HepG2 (cell line): ENCODE data around the gene SRCAP. TPM values are rescaled to one million over a fixed set of nuclear protein-coding genes. Genes with fewer than 3 reads are reported as not detected.

Experiments
- BRD4 ChIP-seq: sonication (generic); formaldehyde crosslinking; IDR thresholded peaks from 2 replicates; pipeline ENCODE4 v1.4.0; 2020; ENCODE audit warnings: missing genetic modification reagents
- HIVEP1 ChIP-seq: sonication (generic); formaldehyde crosslinking; IDR thresholded peaks from 2 replicates; pipeline ENCODE4 v1.4.0; 2020; ENCODE audit warnings: mild to moderate bottlenecking, missing genetic modification reagents
- HNRNPK ChIP-seq: fragments of 200-400 bp; formaldehyde crosslinking; IDR thresholded peaks from 2 replicates; pipeline ENCODE4 v1.6.1; 2018; ENCODE audit warnings: low read length, low read depth, moderate library complexity, mild to moderate bottlenecking; ENCODE audit not compliant: poor library complexity, severe bottlenecking
- HOXD1 ChIP-seq: sonication (generic); formaldehyde crosslinking; IDR thresholded peaks from 2 replicates; pipeline ENCODE4 v1.5.0; 2020; ENCODE audit warnings: missing genetic modification reagents
- NCOA2 ChIP-seq: sonication (generic); formaldehyde crosslinking; IDR thresholded peaks from 2 replicates; pipeline ENCODE4 v1.8.0; 2022; ENCODE audit warnings: inconsistent platforms
- RAD51 ChIP-seq: fragments of 450-650 bp; IDR thresholded peaks from 2 replicates; pipeline ENCODE4 v1.6.1; 2016; ENCODE audit warnings: borderline replicate concordance
- SOX13 ChIP-seq, 3 experiments: fragments of 450-650 bp in 1 of 3; sonication (generic) in 1 of 3; formaldehyde crosslinking in 1 of 3; IDR thresholded peaks in 2 of 3; conservative IDR thresholded peaks in 1 of 3; 2 replicates each; pipeline versions ENCODE4 v1.5.0 to v1.6.1; 2016 to 2020; ENCODE audit warnings: antibody characterized with exemption in 1 of 3, mild to moderate bottlenecking in 1 of 3, missing compliant biosample characterization in 1 of 3, missing genetic modification reagents in 1 of 3, moderate library complexity in 1 of 3
- STAG1 ChIP-seq: sonication (generic); formaldehyde crosslinking; IDR thresholded peaks from 2 replicates; pipeline ENCODE4 v1.4.0; 2020; ENCODE audit warnings: missing genetic modification reagents
- ZBTB1 ChIP-seq: sonication (generic); formaldehyde crosslinking; IDR thresholded peaks from 2 replicates; pipeline ENCODE4 v1.4.0; 2020; ENCODE audit warnings: missing genetic modification reagents, borderline replicate concordance
- ZFAT ChIP-seq: sonication (generic); formaldehyde crosslinking; conservative IDR thresholded peaks from 2 replicates; pipeline ENCODE4 v1.8.1; 2023; ENCODE audit warnings: missing genetic modification reagents, inconsistent platforms
- ZNF180 ChIP-seq: sonication (generic); formaldehyde crosslinking; IDR thresholded peaks from 2 replicates; pipeline ENCODE4 v1.4.0; 2020; ENCODE audit warnings: low read depth, missing genetic modification reagents, borderline replicate concordance
- ZNF879 ChIP-seq: sonication (generic); formaldehyde crosslinking; IDR thresholded peaks from 2 replicates; pipeline ENCODE4 v1.8.1; 2023; ENCODE audit warnings: missing genetic modification reagents
- ZSCAN20 ChIP-seq: sonication (generic); formaldehyde crosslinking; IDR thresholded peaks from 2 replicates; pipeline ENCODE4 v1.4.0; 2020; ENCODE audit warnings: missing genetic modification reagents, mild to moderate bottlenecking, borderline replicate concordance
- ZSCAN30 ChIP-seq: sonication (generic); formaldehyde crosslinking; IDR thresholded peaks from 2 replicates; pipeline ENCODE4 v1.5.0; 2020; ENCODE audit warnings: mild to moderate bottlenecking, missing genetic modification reagents
- polyA plus RNA-seq, 8 experiments: library from polyadenylated mRNA; depleted of rRNA in 3 of 8; stranded (reverse) in 7 of 8; unstranded in 1 of 8; fragments of >200 nt; fragmentation: Illumina TruSeq in 4 of 8; extraction: Trizol in 4 of 8; gene quantifications; 2 replicates each; pipeline versions ENCODE4 v1.2.1 to v1.2.3, GENCODE V29; 2011 to 2016; ENCODE audit warnings: low read depth in 4 of 8, missing spikeins in 1 of 8, mixed read lengths in 1 of 8; ENCODE audit not compliant: insufficient read depth in 1 of 8
- total RNA-seq, 5 experiments: library from RNA; depleted of rRNA; stranded (reverse); fragments of >200 nt; fragmentation: Illumina TruSeq; extraction: Trizol; gene quantifications; 2 replicates each; pipeline ENCODE4 v1.2.3, GENCODE V29; 2016; ENCODE audit warnings: low read depth in 1 of 5
- TF ChIP-seq, protein P1 (sequence below): sonication (generic); formaldehyde crosslinking; IDR thresholded peaks from 2 replicates; pipeline ENCODE4 v1.9.0; 2021; ENCODE audit warnings: missing genetic modification reagents, borderline replicate concordance
- TF ChIP-seq, protein P2 (sequence below): sonication (generic); formaldehyde crosslinking; IDR thresholded peaks from 2 replicates; pipeline ENCODE4 v1.5.1; 2020; ENCODE audit warnings: missing genetic modification reagents, mild to moderate bottlenecking, borderline replicate concordance
- TF ChIP-seq, protein P3 (sequence below): sonication (generic); formaldehyde crosslinking; IDR thresholded peaks from 2 replicates; pipeline ENCODE4 v1.8.0; 2022; ENCODE audit warnings: missing genetic modification reagents, low read depth, mild to moderate bottlenecking, borderline replicate concordance
- TF ChIP-seq, protein P4 (sequence below): IDR thresholded peaks from 2 replicates; pipeline ENCODE4 v1.6.1; 2016; ENCODE audit warnings: control low read depth
- TF ChIP-seq, protein P5 (sequence below): sonication (generic); formaldehyde crosslinking; IDR thresholded peaks from 2 replicates; pipeline ENCODE4 v1.5.0; 2020; ENCODE audit warnings: missing genetic modification reagents

The SRCAP gene
- total and polyA plus RNA-seq, 2 of the 13 experiments (the other 11 are each of a cell fraction or from before 2014, with no cell fraction given) = 4.9 to 9.0 TPM

DNA sequence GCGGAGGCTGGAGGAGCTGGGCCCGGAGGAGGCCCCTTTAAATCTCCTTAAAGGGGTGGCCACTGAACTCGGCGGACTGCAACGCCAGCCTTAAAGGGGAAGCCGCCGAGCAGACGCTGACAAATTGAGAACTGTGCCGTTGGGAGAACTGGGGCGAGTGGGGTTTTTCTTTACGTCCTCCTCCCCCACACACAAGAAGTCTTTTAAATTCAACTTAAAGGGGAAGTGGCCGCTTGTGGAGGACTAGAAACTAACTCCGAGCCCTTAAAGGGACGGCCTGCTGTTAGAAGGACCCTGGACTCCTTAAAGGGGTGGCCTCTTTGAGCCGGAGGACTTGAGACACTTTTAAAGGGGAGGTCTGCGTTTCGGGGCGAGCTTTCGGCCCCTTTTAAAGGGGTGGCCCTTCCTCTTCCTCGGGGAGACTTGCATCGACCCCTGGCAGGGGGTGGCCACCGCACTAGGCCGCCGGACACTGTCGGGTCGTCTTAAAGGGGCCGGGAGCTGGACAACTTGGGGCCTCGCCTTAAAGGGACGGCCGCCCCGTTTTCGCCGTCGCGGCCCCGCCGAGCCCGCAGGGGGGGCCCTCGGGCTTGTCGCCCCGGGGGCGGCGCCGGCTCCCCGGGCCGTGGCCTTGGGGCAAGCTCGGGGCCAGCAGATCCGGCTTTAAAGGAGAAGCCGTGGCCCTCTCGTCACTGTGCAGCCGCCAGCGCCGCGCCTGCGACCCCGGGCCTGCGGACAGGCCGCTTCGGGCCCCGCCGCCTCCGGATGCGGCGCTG lies 40.1 kb upstream of the SRCAP start (continued):
- TF ChIP-seq, protein P1, sequence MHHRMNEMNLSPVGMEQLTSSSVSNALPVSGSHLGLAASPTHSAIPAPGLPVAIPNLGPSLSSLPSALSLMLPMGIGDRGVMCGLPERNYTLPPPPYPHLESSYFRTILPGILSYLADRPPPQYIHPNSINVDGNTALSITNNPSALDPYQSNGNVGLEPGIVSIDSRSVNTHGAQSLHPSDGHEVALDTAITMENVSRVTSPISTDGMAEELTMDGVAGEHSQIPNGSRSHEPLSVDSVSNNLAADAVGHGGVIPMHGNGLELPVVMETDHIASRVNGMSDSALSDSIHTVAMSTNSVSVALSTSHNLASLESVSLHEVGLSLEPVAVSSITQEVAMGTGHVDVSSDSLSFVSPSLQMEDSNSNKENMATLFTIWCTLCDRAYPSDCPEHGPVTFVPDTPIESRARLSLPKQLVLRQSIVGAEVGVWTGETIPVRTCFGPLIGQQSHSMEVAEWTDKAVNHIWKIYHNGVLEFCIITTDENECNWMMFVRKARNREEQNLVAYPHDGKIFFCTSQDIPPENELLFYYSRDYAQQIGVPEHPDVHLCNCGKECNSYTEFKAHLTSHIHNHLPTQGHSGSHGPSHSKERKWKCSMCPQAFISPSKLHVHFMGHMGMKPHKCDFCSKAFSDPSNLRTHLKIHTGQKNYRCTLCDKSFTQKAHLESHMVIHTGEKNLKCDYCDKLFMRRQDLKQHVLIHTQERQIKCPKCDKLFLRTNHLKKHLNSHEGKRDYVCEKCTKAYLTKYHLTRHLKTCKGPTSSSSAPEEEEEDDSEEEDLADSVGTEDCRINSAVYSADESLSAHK (CRISPR knock-in tag) = 0 out of 2 replicates have a peak, but pooled peaks have one; percentile 8
- TF ChIP-seq ZFAT (no peak), RAD51 (no peak), HIVEP1 (CRISPR knock-in tag) (no peak; the same call in 1 of the 2 replicates), NCOA2 (CRISPR knock-in tag) (0 out of 2 replicates have a peak, but pooled peaks have one; percentile 2), STAG1 (CRISPR knock-in tag) (no peak), ZSCAN20 (CRISPR knock-in tag) (no peak), HOXD1 (CRISPR knock-in tag) (peak; percentile 18; the same call in 1 of the 2 replicates), ZBTB1 (CRISPR knock-in tag) (no peak), ZSCAN30 (CRISPR knock-in tag) (no peak), ZNF879 (0 out of 2 replicates have a peak, but pooled peaks have one; percentile 24), ZNF180 (CRISPR knock-in tag) (no peak), SOX13 (IDR thresholded peaks at IDR 0.05) (no peak), SOX13 (CRISPR knock-in tag; conservative IDR thresholded peaks at IDR 0.05 in 1 of 2, IDR thresholded peaks at IDR 0.05 in 1 of 2) (no peak), BRD4 (CRISPR knock-in tag) (no peak), HNRNPK (no peak)
- TF ChIP-seq, protein P2, sequence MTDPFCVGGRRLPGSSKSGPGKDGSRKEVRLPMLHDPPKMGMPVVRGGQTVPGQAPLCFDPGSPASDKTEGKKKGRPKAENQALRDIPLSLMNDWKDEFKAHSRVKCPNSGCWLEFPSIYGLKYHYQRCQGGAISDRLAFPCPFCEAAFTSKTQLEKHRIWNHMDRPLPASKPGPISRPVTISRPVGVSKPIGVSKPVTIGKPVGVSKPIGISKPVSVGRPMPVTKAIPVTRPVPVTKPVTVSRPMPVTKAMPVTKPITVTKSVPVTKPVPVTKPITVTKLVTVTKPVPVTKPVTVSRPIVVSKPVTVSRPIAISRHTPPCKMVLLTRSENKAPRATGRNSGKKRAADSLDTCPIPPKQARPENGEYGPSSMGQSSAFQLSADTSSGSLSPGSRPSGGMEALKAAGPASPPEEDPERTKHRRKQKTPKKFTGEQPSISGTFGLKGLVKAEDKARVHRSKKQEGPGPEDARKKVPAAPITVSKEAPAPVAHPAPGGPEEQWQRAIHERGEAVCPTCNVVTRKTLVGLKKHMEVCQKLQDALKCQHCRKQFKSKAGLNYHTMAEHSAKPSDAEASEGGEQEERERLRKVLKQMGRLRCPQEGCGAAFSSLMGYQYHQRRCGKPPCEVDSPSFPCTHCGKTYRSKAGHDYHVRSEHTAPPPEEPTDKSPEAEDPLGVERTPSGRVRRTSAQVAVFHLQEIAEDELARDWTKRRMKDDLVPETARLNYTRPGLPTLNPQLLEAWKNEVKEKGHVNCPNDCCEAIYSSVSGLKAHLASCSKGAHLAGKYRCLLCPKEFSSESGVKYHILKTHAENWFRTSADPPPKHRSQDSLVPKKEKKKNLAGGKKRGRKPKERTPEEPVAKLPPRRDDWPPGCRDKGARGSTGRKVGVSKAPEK (CRISPR knock-in tag) = no peak
- TF ChIP-seq, protein P3, sequence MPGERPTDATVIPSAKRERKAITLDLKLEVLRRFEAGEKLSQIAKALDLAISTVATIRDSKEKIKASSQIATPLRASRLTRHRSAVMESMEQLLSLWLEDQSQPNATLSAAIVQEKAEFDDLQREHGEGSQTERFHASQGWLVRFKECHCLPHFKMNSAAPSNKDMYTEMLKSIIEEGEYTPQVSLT (CRISPR knock-in tag) = no peak
- TF ChIP-seq, protein P4, sequence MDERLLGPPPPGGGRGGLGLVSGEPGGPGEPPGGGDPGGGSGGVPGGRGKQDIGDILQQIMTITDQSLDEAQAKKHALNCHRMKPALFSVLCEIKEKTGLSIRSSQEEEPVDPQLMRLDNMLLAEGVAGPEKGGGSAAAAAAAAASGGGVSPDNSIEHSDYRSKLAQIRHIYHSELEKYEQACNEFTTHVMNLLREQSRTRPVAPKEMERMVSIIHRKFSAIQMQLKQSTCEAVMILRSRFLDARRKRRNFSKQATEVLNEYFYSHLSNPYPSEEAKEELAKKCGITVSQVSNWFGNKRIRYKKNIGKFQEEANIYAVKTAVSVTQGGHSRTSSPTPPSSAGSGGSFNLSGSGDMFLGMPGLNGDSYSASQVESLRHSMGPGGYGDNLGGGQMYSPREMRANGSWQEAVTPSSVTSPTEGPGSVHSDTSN (CRISPR knock-in tag) = no peak
- TF ChIP-seq, protein P5, sequence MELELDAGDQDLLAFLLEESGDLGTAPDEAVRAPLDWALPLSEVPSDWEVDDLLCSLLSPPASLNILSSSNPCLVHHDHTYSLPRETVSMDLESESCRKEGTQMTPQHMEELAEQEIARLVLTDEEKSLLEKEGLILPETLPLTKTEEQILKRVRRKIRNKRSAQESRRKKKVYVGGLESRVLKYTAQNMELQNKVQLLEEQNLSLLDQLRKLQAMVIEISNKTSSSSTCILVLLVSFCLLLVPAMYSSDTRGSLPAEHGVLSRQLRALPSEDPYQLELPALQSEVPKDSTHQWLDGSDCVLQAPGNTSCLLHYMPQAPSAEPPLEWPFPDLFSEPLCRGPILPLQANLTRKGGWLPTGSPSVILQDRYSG (CRISPR knock-in tag) = peak; percentile 86
